GM18868 (cell line): Measurements from ENCODE around the gene TNNI3K.

Experiments
- ATAC-seq: cut with Tn5 transposase; IDR thresholded peaks from one replicate; pipeline ENCODE4 v1.9.1; 2021; ENCODE audit warnings: mild to moderate bottlenecking, moderate library complexity; ENCODE audit not compliant: unreplicated experiment

TNNI3K gene

DNA sequence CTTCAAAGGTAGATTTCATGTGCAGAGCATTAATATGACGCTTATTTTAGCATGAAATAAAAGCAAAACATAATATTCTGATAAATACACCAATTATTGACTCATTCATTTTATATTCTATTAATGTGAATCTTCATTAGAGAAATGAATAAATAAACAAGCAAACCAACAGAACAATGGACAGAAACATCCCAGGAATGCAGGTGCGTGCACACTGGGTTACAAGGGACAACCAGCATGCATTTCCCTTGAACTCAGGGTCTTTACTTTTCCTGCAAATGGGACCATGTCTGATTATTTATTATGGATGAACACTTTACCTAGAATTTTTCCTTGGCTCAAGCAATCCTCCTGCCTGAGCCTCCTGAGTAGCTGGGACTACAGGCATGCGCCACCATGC lies 263.7 kb downstream of the TNNI3K start:
- no peak for ATAC-seq

GRCh38 chr1:74502432-74502831 lies 267.2 kb downstream of the TNNI3K start:
- peak; percentile 36 for ATAC-seq

DNA sequence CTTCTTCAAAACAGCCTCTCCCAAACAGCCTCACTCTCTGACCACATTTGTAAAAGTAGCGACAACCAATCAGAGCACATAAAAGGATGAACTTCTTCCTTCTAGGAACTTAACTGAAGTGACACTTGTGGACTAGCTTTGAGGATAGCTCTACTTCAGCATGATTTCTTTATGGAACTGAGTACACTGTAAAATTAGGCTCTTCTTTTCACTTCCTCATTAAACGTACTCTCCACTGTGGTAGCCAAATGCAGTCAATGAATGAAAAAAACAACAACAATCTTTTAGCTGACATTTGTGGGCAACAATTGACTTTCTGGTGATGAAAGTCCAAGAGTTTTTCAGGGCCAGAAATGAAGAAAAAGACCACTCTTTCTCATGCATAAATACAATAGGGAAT lies 267.7 kb downstream of the TNNI3K start:
- peak; percentile 42 for ATAC-seq

- ATAC-seq: peak; percentile 92
Measured at GRCh38 chr1:74504125-74504932, 269.1 kb downstream of the TNNI3K start.

DNA sequence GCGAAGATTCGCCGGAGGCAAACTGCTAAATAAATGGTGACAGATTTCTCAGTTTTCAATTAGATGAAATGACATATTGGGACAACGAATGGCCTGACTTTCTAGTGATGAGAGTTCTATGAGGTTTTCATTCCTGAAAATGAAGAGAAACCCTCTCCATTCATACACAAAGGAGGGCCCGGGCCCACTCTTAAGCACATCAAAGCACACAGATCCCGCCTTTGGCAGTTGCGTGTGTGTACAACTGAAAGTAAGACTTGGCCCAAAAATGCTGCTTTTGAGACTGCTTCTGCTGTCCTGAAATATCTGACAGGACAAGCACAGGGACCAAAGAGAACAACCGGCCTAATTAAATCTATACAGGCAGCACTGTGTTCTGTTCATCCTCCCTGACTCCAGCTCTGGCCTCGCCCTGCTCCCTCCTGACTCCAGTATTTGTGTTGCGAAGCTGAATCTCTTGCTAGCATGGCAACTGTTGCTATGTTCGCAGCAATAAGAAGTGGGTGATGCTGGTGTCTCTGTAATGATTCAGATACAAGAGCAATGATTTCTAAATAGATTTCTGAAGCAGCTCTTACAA lies 269.8 kb downstream of the TNNI3K start:
- no peak for ATAC-seq

DNA sequence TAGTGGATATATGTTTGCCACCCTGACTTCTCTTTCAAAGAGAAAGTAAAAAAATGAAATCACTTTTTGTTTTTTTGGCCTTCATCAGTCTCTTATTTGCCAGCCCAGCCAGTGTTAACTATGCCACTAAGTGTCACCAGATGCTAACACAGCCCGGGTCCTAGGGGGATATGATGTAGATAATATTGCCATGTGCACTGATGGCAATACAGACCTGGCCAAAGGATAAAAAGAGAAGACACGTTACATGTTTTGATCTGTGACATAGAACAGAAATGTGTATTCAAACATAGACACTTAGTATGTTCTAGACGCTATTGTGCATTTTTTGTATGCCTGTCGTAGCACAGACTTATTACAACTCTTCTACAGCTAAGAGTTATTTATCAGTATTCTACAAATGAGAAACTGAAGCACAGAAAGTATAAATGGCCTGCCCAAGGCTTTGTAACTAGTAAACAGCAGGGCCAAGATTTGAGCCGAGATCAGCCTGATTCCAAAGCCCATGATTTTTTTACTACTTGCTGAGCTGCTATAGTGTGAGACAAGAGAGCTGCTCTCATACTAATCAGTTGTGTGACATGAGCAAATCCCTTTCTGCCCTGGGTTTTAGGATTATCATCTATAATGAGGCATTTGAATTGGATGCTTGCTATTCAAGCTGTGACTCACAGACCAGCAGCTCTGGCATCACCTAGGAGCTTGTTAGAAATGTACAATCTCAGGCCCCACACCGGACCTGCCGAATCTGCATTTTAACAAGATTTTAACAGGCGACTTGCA lies 270.9 kb downstream of the TNNI3K start:
- no peak for ATAC-seq

DNA sequence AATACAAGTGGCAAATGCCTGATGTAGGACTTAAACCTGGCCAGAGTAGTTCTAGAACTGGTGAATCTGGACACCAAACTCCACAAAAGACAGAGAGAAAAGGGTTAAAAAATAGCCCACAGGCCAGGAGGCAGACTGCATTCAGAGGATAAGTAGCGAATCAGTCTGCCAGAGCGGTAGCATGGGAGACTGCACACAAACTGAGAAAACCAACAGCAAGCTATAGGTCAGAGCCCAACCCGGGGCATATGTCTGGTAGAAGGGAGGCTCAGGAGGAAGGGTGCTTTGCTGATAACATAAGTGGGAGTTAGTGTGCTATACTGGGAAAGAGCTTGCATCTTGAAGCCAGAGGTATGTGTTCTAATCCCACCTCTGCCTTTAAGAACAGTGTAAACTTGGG lies 273.3 kb downstream of the TNNI3K start:
- ATAC-seq: no peak

GRCh38 chr1:74512170-74512915 lies 277.2 kb downstream of the TNNI3K start, which contains the start of gene LRRC53:
Gene LRRC53 (minus strand): TSS chr1:74512611. CDS start chr1:74483349, 29,262 bp downstream.
- no peak for ATAC-seq

DNA sequence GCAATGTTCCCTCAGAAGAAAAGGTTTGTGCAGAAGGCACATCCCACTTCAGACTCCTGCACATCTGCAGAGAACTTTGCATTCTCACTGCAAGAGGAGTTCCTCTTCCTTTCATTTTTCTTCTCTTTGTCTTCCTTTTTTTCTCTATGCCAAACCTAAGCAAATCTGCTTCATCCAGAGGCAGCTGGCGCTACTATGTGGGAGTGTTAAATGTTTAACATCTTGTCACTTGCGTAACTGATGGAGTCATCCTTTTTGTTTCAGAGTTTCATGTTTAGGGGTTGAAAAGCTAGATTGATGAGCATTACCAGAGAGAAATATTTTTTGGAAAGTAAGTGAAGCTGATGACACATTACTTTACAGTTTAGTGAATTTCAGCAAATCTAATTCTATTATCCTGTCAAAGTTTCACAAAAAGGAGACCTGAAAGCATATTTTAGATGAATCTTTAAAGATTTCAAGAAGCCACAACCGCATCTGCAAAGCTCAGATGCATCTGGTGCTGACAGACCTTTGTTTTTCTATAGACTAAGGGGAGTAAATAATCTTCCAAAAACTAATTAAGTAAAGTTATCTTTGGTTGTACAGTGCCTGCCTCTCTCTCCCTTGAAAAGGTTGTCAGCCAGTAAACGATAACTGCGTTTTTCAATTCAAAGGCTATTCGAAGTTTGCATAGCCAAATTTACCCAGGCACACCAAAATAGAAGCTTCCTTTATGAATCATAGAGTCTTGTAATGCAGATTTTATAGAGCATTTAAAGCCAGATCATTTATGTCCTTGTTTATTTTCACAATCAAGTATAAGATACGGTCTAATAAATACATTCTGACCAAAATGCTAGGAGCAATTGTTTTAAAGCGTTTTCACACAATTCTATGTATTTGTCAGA lies 278.5 kb downstream of the TNNI3K start:
- no peak for ATAC-seq

DNA sequence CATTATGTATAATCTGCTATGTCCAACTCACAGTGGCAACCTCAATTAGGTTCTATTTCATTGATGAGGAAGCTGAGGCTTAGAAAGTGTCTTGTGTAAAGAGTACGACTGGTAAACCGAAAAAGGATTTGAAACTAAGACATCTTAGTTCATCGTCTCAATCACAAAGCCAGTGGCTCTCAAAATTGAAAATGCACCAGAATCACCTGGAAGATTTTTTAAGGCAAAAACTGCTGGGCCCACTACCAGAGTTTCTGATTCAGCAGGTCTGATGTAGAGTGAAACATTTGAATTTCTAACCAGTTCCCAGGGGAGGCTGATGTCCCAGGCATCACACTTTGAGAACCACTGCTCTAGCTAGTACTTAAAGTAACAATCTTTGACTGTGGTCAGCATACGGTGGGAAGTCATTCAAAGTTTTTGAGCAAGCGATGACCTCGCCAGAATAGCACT lies 282.4 kb downstream of the TNNI3K start:
- peak; percentile 78 for ATAC-seq

DNA sequence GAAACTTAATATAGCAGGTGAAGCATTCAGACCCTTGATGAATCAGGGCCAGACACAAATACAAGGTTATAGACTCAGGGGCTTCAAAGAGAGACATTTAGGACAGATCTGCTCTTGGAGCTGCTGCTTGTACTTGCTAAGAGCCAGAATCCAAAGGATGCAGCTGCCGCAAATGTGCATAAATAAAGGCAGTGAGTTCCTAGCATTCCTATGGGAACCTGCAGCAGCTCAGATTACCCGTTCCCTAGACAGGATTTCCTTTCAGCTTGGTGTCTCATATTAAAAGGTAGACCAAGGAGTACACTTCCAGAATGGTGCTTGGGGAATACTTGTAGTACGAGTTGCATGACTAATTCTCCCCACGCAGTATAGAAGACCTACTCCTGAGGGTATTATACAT lies 287.0 kb downstream of the TNNI3K start:
- no peak for ATAC-seq

DNA sequence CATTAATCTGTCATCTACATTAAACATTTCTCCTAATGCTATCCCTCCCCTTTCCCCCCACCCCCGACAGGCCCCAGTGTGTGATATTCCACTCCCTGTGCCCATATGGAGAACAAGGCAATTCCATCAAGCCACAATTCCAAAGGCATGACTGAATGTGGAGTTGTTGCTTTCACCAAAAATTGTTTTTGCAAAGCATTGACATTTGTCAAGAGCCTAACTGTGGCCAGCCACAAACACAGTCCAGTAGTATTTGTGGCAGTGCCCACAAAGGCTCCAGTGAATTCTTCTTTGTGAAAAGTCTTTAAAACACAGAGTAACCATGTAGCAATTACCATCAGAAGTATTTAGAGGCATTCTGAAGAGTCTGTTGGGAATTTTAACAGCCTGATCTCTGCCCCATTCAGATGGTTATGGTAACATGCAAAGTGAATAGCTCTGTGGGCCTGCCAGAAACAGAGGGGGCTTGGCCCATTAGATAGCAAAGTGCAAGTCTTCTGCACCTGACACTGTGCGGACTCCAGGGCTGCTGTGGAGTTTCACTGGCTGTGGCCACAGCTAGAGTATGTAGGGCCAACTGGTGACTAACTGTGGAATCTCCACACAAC lies 288.8 kb downstream of the TNNI3K start:
- ATAC-seq: no peak

- ATAC-seq: no peak
Measured at GRCh38 chr1:74526708-74527107, 291.5 kb downstream of the TNNI3K start.

DNA sequence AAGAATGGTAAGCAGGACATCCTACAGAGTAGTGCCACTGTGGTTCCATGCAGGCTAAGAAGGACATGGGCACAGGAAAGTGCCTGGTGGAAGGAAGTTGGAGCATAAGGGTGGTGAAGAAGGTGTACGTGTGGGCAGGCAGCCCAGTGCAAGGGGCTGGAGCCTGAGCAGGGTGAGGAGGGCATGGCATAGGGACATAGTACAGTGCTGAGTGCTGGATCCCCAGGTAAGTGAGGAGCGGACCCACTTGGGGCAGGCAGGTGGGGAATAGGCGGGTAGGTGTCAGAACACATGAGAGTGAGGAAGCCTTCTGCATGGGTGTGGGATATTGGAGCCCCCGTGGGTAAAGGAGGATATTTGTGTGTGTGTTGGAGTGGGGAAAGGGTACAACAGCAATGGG lies 292.9 kb downstream of the TNNI3K start:
- no peak for ATAC-seq

DNA sequence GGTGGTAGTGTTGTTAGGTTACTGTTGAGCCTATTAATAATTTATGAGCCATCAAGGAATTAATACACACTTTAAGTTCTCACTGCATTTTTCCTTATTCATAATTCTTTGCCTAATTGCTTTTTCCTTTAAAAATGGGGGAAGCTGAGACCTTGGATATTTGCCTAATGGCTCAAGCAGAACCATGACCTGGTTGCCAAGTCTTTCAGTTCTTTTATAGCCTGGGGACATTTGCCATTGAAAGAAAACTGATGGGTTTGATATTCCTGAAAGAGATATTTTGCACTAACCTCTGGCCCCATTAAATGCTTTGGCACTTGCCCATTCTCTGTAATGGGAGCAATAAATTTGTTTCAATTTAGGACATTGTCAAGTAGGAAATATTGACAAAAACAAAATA lies 295.7 kb downstream of the TNNI3K start:
- no peak for ATAC-seq

- ATAC-seq: no peak
Measured at GRCh38 chr1:74531796-74532195, 296.6 kb downstream of the TNNI3K start.

DNA sequence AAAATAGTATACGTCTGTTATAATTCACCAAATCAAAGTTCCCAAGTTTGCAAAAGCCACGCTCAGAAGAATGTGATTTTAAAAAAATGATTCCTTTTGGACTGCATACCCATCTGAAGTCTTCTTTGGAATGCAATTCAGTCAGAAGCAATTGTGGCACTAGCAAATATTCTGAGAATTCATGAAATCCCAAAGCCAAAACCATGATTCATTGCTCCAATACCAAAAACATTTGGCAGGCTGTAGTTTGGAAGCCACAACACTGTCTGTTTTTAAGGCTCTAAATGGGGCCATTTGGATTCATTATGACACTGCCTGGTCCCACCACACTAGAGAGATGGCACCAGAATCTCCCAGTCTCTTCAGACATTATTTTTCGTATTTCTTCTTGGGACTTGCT lies 299.1 kb downstream of the TNNI3K start:
- ATAC-seq: no peak

DNA sequence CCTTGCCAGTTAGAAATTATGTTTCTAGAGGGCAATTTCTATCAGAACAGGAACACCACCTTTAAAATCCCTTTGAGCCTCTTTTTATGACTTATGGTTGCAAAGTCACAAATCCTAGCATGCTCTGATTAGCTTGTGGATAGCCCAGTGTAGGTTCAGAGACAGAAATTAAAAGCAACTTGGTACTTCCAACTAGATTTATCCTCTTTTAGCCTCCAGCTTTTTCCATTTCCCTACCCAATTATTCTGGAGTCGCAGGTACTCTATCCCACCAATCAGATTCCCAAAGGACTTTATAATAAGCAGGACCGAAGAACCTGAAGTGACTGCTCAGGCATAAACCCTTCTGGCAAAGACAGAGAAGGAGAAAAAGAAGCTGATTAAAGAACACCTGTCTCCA lies 310.6 kb downstream of the TNNI3K start:
- no peak for ATAC-seq

DNA sequence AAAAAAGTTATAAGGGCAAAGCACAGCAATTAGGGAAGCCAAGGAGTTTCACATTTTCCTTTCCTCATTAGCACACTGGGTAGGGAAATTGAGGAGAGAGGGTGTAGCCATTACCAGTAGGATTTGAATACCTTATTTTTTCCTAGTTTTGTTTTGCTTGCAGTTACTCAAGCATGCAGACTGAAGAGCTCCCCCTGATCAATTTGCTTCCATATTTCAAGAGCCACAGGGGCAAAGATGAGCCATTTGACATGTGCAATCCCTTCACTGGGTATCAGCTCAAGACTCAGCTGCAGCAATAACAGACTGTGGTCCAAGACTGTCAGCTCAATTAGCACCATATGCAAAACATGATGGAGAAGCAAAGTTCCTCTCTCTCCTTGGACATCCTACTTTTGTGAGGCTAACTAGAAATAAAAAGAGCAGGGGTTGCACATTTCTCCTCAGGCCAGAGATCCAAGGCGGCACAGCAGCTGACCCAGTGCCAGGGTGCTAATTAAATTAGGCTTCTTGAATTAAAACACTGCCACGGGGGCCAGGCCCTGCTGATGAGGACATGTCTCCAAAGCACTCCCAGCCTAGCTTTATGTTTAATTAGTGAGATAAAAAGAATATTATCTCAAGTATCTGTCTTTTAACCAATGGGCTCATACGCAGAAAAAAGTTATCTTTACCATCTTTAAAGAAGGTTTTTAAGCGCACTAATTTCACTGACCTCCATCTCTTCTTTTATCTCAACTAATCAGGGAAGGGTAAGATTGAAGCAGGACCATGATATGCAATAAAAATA lies 314.0 kb downstream of the TNNI3K start:
- no peak for ATAC-seq
